GM23338 (cell line): ENCODE data around the gene FAM193B. TPM values are rescaled to one million over a fixed set of nuclear protein-coding genes. Genes with fewer than 3 reads are reported as not detected.

Experiments
- ATAC-seq: fragments of 200-7000 bp; cut with Tn5 transposase; 3 replicates; pipeline ENCODE4 v1.9.1; 2020
- DNase-seq: peaks from one replicate; pipeline ENCODE4 v3.0.0-alpha.2; 2015; ENCODE audit warnings: low spot score
- H2AFZ ChIP-seq: fragments of 200-600 bp; sonication (generic); 2 replicates; pipeline ENCODE4 v1.8.0; 2016; ENCODE audit warnings: antibody characterized with exemption, mild to moderate bottlenecking, moderate library complexity
- H3F3A ChIP-seq: fragments of 200-600 bp; sonication (generic); replicated peaks from 2 replicates; pipeline ENCODE4 v1.8.0; 2017; ENCODE audit warnings: antibody characterized with exemption, mixed run types, low read depth
- H3K27ac ChIP-seq: fragments of 200-600 bp; sonication (generic); 2 replicates; pipeline ENCODE4 v1.6.1; 2016; ENCODE audit warnings: low read depth
- H3K27me3 ChIP-seq: fragments of 200-600 bp; sonication (generic); 2 replicates; pipeline ENCODE4 v1.8.0; 2016; ENCODE audit warnings: mild to moderate bottlenecking, mixed run types, moderate library complexity; ENCODE audit not compliant: insufficient read depth
- H3K36me3 ChIP-seq: fragments of 200-600 bp; sonication (generic); 2 replicates; pipeline ENCODE4 v1.8.0; 2016; ENCODE audit warnings: mild to moderate bottlenecking; ENCODE audit not compliant: insufficient read depth
- H3K4me1 ChIP-seq: fragments of 200-600 bp; sonication (generic); 2 replicates; pipeline ENCODE4 v1.8.0; 2016; ENCODE audit warnings: mild to moderate bottlenecking, moderate library complexity; ENCODE audit not compliant: insufficient read depth
- H3K4me2 ChIP-seq: fragments of 200-600 bp; sonication (generic); 2 replicates; pipeline ENCODE4 v1.7.1; 2017; ENCODE audit warnings: mixed run types
- H3K4me3 ChIP-seq: fragments of 200-600 bp; sonication (generic); 2 replicates; pipeline ENCODE4 v1.6.1; 2016; ENCODE audit warnings: mixed run types
- H3K79me2 ChIP-seq: fragments of 200-600 bp; sonication (generic); replicated peaks from 2 replicates; pipeline ENCODE4 v1.8.0; 2017; ENCODE audit warnings: mild to moderate bottlenecking; ENCODE audit not compliant: insufficient read depth
- H3K9me2 ChIP-seq: fragments of 200-600 bp; sonication (generic); 2 replicates; pipeline ENCODE4 v1.8.0; 2017; ENCODE audit not compliant: insufficient read depth
- H4K20me1 ChIP-seq: fragments of 200-600 bp; sonication (generic); replicated peaks from 2 replicates; pipeline ENCODE4 v1.8.0; 2017; ENCODE audit warnings: mild to moderate bottlenecking; ENCODE audit not compliant: insufficient read depth
- H3K27ac Mint-ChIP-seq: 2 replicates; pipeline ENCODE4 v1.8.0; 2020; ENCODE audit warnings: inconsistent platforms, mild to moderate bottlenecking, moderate library complexity, mixed read lengths
- H3K27me3 Mint-ChIP-seq: 3 replicates; pipeline ENCODE4 v1.8.0; 2022; ENCODE audit warnings: low read depth, mild to moderate bottlenecking, moderate library complexity, mixed read lengths, inconsistent platforms; ENCODE audit not compliant: insufficient read depth, poor library complexity
- H3K36me3 Mint-ChIP-seq: 3 replicates; pipeline ENCODE4 v1.8.0; 2021; ENCODE audit warnings: low read depth, mild to moderate bottlenecking, inconsistent platforms, moderate library complexity, mixed read lengths
- H3K4me1 Mint-ChIP-seq: 3 replicates; pipeline ENCODE4 v1.8.0; 2020; ENCODE audit warnings: mild to moderate bottlenecking, inconsistent platforms, mixed read lengths
- H3K4me3 Mint-ChIP-seq: 3 replicates; pipeline ENCODE4 v1.8.0; 2021; ENCODE audit warnings: moderate library complexity, mild to moderate bottlenecking, inconsistent platforms, mixed read lengths
- H3K9me3 Mint-ChIP-seq: 3 replicates; pipeline ENCODE4 v1.8.0; 2020; ENCODE audit warnings: moderate library complexity, mild to moderate bottlenecking, inconsistent platforms, mixed read lengths
- CREB1 ChIP-seq: fragments of 250-450 bp; sonication (Bioruptor Pico); IDR thresholded peaks from 2 replicates; pipeline ENCODE4 v1.5.0; 2020; ENCODE audit warnings: low read depth, mild to moderate bottlenecking, moderate library complexity
- CTCF ChIP-seq, 2 experiments: fragments of 200-600 bp in 1 of 2; sonication (generic) in 1 of 2; conservative IDR thresholded peaks; 2 replicates each; pipeline versions ENCODE4 v1.5.1 to v1.6.1; 2016 to 2017; ENCODE audit warnings: antibody characterized with exemption in 2 of 2, low read depth in 2 of 2, mild to moderate bottlenecking in 2 of 2, moderate library complexity in 1 of 2
- ETS1 ChIP-seq: IDR thresholded peaks from 2 replicates; pipeline ENCODE4 v1.6.1; 2016; ENCODE audit warnings: antibody characterized with exemption
- EZH2 ChIP-seq: fragments of 200-600 bp; sonication (generic); IDR thresholded peaks from one replicate; pipeline ENCODE4 v1.8.0; 2017; ENCODE audit warnings: antibody characterized with exemption, mild to moderate bottlenecking, low read depth; ENCODE audit not compliant: unreplicated experiment
- EZH2phosphoT487 ChIP-seq: fragments of 200-600 bp; sonication (generic); IDR thresholded peaks from one replicate; pipeline ENCODE4 v1.8.1; 2018; ENCODE audit warnings: antibody characterized with exemption; ENCODE audit not compliant: unreplicated experiment
- NANOG ChIP-seq: IDR thresholded peaks from 2 replicates; pipeline ENCODE4 v1.6.1; 2016; ENCODE audit warnings: antibody characterized with exemption, borderline replicate concordance
- POLR2AphosphoS5 ChIP-seq: IDR thresholded peaks from 2 replicates; pipeline ENCODE4 v1.6.1; 2016; ENCODE audit warnings: antibody characterized with exemption, low read depth
- REST ChIP-seq: IDR thresholded peaks from one replicate; pipeline ENCODE4 v1.6.1; 2018; ENCODE audit warnings: antibody characterized with exemption; ENCODE audit not compliant: unreplicated experiment
- STAT1 ChIP-seq: IDR thresholded peaks from one replicate; pipeline ENCODE4 v1.6.1; 2016; ENCODE audit warnings: antibody characterized with exemption; ENCODE audit not compliant: unreplicated experiment
- ZNF114 ChIP-seq: fragments of 250-450 bp; sonication (Bioruptor Pico); IDR thresholded peaks from 2 replicates; pipeline ENCODE4 v1.5.0; 2020; ENCODE audit warnings: mild to moderate bottlenecking, moderate library complexity
- ZNF331 ChIP-seq: fragments of 250-450 bp; sonication (Bioruptor Pico); IDR thresholded peaks from 2 replicates; pipeline ENCODE4 v1.5.0; 2020; ENCODE audit warnings: low read depth, mild to moderate bottlenecking, moderate library complexity
- ZNF462 ChIP-seq: fragments of 250-450 bp; sonication (Bioruptor Pico); IDR thresholded peaks from 2 replicates; pipeline ENCODE4 v1.5.0; 2020; ENCODE audit warnings: mild to moderate bottlenecking, moderate library complexity
- polyA plus RNA-seq: library from polyadenylated mRNA; unstranded; fragments of >200 nt; fragmentation: Nextera tagmentation; extraction: Ambion mirVana; gene quantifications from 2 replicates; pipeline ENCODE4 v1.2.1, GENCODE V29; 2016
- total RNA-seq: library from RNA; depleted of rRNA; stranded (reverse); fragments of >200 nt; shearing (Covaris generic); gene quantifications from 2 replicates; pipeline ENCODE4 v1.2.3, GENCODE V29; 2014

FAM193B gene
- total and polyA plus RNA-seq, 2 experiments from 2014 or later, result 44.4 to 58.6 TPM

- peaks cover 17% of the 10 kb centered on the region for H3K27me3 Mint-ChIP-seq
- Histone ChIP-seq H3K36me3 (peaks cover 13% of the 10 kb centered on the region), H3F3A (peaks cover 5% of the 10 kb centered on the region; the same call in 1 of the 2 replicates), H4K20me1 (no peaks in the 10 kb centered on the region; the same call in 1 of the 2 replicates), H2AFZ (no peak overlapping the region), H3K79me2 (peaks cover 13% of the 10 kb centered on the region), H3K4me1 (peaks cover 15% of the 10 kb centered on the region), H3K27ac (no peak overlapping the region), H3K4me2 (no peak overlapping the region), H3K9me2 (no peaks in the 10 kb centered on the region), H3K27me3 (no peaks in the 10 kb centered on the region), H3K4me3 (no peak overlapping the region)
- peaks cover 2% of the 10 kb centered on the region; the same call in 1 of the 3 replicates for H3K9me3 Mint-ChIP-seq
- DNase-seq (no peak), ATAC-seq (no peak)
- no peak for TF ChIP-seq REST
- no peak for TF ChIP-seq CREB1 (CRISPR knock-in tag)
- no peak for TF ChIP-seq POLR2AphosphoS5
- no peak for TF ChIP-seq CTCF (conservative IDR thresholded peaks at IDR 0.05; ENCODE audit: low read depth in 2 of 2)
- TF ChIP-seq ZNF331, result no peak
- no peak for TF ChIP-seq ZNF114
- no peak for TF ChIP-seq EZH2
- TF ChIP-seq EZH2phosphoT487, result no peak
- TF ChIP-seq ZNF462, result no peak
- no peak for TF ChIP-seq ETS1
- TF ChIP-seq NANOG, result no peak
- no peak for TF ChIP-seq STAT1
- peaks cover 72% of the 10 kb centered on the region for H3K36me3 Mint-ChIP-seq
- no peak overlapping the region for H3K27ac Mint-ChIP-seq
- H3K4me1 Mint-ChIP-seq, result peaks cover 29% of the 10 kb centered on the region
- no peak overlapping the region for H3K4me3 Mint-ChIP-seq
Observed at GRCh38 chr5:177511181-177511580, 43.2 kb downstream of the FAM193B start.
